Kidney (tissue), 14 donors: ENCODE measurements around the gene CPSF4. TPM values are rescaled to one million over a fixed set of nuclear protein-coding genes. Genes with fewer than 3 reads are reported as not detected.

Source experiments
- DNase-seq, 5 donors: peaks; one replicate each; pipeline ENCODE4 v3.0.0-alpha.2; 2013 to 2020
- FAIRE-seq: peaks from 2 replicates; lab custom pipeline; 2012; peaks lifted over from hg19 to GRCh38; lab: Jason Lieb, UNC
- H3K27ac ChIP-seq, 2 donors: one replicate each; pipeline ENCODE4 v1.7.0; 2013; ENCODE audit warnings: low read depth in 2 of 2, low read length in 2 of 2, inconsistent platforms in 1 of 2
- H3K27me3 ChIP-seq: one replicate; pipeline ENCODE4 v1.7.1; 2013; ENCODE audit warnings: low read length, inconsistent platforms; ENCODE audit not compliant: control insufficient read depth, insufficient read depth
- H3K36me3 ChIP-seq, 3 donors: one replicate each; pipeline versions ENCODE4 v1.7.0 to v1.7.1; 2013; ENCODE audit warnings: low read length in 3 of 3, control low read depth in 1 of 3, inconsistent platforms in 1 of 3; ENCODE audit not compliant: insufficient read depth in 3 of 3, control insufficient read depth in 2 of 3
- H3K4me1 ChIP-seq, 3 donors: one replicate each; pipeline versions ENCODE4 v1.7.0 to v1.7.1; 2013; ENCODE audit warnings: low read length in 3 of 3, inconsistent platforms in 1 of 3, low read depth in 1 of 3; ENCODE audit not compliant: control insufficient read depth in 2 of 3, insufficient read depth in 2 of 3
- H3K4me3 ChIP-seq, 3 donors: one replicate each; pipeline versions ENCODE4 v1.7.0 to v1.8.1; 2013; ENCODE audit warnings: low read length in 3 of 3, control low read depth in 1 of 3, inconsistent platforms in 1 of 3
- H3K9ac ChIP-seq, 3 donors: one replicate each; pipeline versions ENCODE4 v1.7.0 to v1.7.1; 2013; ENCODE audit warnings: low read length in 3 of 3, control low read depth in 1 of 3, inconsistent platforms in 1 of 3
- H3K9me3 ChIP-seq, 3 donors: one replicate each; pipeline versions ENCODE4 v1.7.0 to v1.7.1; 2013; ENCODE audit warnings: low read length in 3 of 3, control low read depth in 1 of 3, inconsistent platforms in 1 of 3; ENCODE audit not compliant: control insufficient read depth in 2 of 3, insufficient read depth in 1 of 3
- CTCF ChIP-seq: IDR thresholded peaks from 3 replicates; pipeline ENCODE4 v1.5.1; 2012; ENCODE audit warnings: mild to moderate bottlenecking, moderate library complexity, borderline replicate concordance; ENCODE audit not compliant: insufficient read depth; ENCODE audit errors: extremely low read depth
- intact Hi-C: fragments of 100-400 bp; cut with DNase I; formaldehyde crosslinking; loops from one replicate; pipeline ENCODE4 v1.11.1; 2022
- polyA plus RNA-seq: library from polyadenylated mRNA; stranded (reverse); fragments of 350-450 nt; fragmentation: Illumina TruSeq; extraction: RNeasy Lipid Tissue Mini Kit (QIAGEN cat#74804); gene quantifications from one replicate; pipeline ENCODE4 v1.2.3, GENCODE V29; 2014; ENCODE audit warnings: low read depth, low replicate concordance; ENCODE audit not compliant: insufficient read depth
- total RNA-seq: library from RNA; stranded (reverse); fragmentation: NEBNext Ultra II Directional; extraction: Animal tissue kit (Norgen Biotek cat#: 25700); gene quantifications from one replicate; pipeline ENCODE4 v1.2.1, GENCODE V29; 2021
- donor health status: control.
- donor health status: control.
- donor health status: control.
- donor health status: control.
- donor health status: control.
- donor health status: DM: yes; HTN: yes; CAD: no.
- donor health status: Normal renal cell carcinoma (clear cell type).

Gene CPSF4
- total and polyA plus RNA-seq, 2 donors from 2014 or later: 24.2 to 28.9 TPM

GRCh38 chr7:99402854-99403253 lies 35.9 kb upstream of the CPSF4 start:
- peaks cover 0 to 20% (median 8%) of the 10 kb centered on the region in 3 donors for H3K4me1 ChIP-seq
- H3K9me3 ChIP-seq: no peaks in the 10 kb centered on the region
- no peak overlapping the region for H3K9ac ChIP-seq
- H3K36me3 ChIP-seq: peaks cover 5 to 40% (median 29%) of the 10 kb centered on the region in 3 donors
- intact Hi-C loops: no loop called here
- no peak for FAIRE-seq
- no peak for TF ChIP-seq CTCF
- DNase-seq: no peak
- H3K27ac ChIP-seq: no peak overlapping the region
- no peak overlapping the region for H3K4me3 ChIP-seq
- H3K27me3 ChIP-seq: no peaks in the 10 kb centered on the region

GRCh38 chr7:99403764-99404163 lies 35.0 kb upstream of the CPSF4 start:
- no peak overlapping the region for H3K9ac ChIP-seq
- FAIRE-seq (no peak), DNase-seq (no peak)
- H3K9me3 ChIP-seq: no peaks in the 10 kb centered on the region
- H3K4me1 ChIP-seq: peaks cover 0 to 20% (median 8%) of the 10 kb centered on the region in 3 donors
- H3K27me3 ChIP-seq: no peaks in the 10 kb centered on the region
- peaks cover 5 to 39% (median 27%) of the 10 kb centered on the region in 3 donors for H3K36me3 ChIP-seq
- no peak for TF ChIP-seq CTCF
- H3K27ac ChIP-seq: no peak overlapping the region
- H3K4me3 ChIP-seq: no peak overlapping the region
- intact Hi-C loops: no loop called here

- no peak overlapping the region for H3K9ac ChIP-seq
- DNase-seq: no peak
- H3K36me3 ChIP-seq: peaks cover 5 to 33% (median 27%) of the 10 kb centered on the region in 3 donors
- TF ChIP-seq CTCF: no peak
- H3K9me3 ChIP-seq: no peaks in the 10 kb centered on the region
- intact Hi-C loops: no loop called here
- H3K27me3 ChIP-seq: no peaks in the 10 kb centered on the region
- no peak overlapping the region for H3K27ac ChIP-seq
- peaks cover 0 to 23% (median 8%) of the 10 kb centered on the region in 3 donors for H3K4me1 ChIP-seq
- no peak for FAIRE-seq
- no peak overlapping the region for H3K4me3 ChIP-seq
Measured at GRCh38 chr7:99404235-99404976, 34.3 kb upstream of the CPSF4 start.
